K562 (cell line): Measurements from ENCODE around the gene BEST2. TPM values are rescaled to one million over a fixed set of nuclear protein-coding genes. Genes with fewer than 3 reads are reported as not detected.

ENCODE experiments used
- CBFA2T2 ChIP-seq: fragments of 450-650 bp; conservative IDR thresholded peaks from 2 replicates; pipeline ENCODE4 v1.6.1; 2017; ENCODE audit warnings: mild to moderate bottlenecking
- CBX1 ChIP-seq: sonication (generic); IDR thresholded peaks from 2 replicates; pipeline ENCODE4 v1.6.1; 2016; ENCODE audit warnings: antibody characterized with exemption, low read depth, mild to moderate bottlenecking
- CBX3 ChIP-seq, 2 experiments: IDR thresholded peaks; 1 replicate in 1 of 2; 2 replicates in 1 of 2; pipeline ENCODE4 v1.6.1; 2012; ENCODE audit warnings: inconsistent platforms in 2 of 2, low read length in 2 of 2, borderline replicate concordance in 1 of 2, control low read depth in 1 of 2
- CREB1 ChIP-seq, 2 experiments: sonication (generic) in 1 of 2; formaldehyde crosslinking in 1 of 2; IDR thresholded peaks; 2 replicates each; pipeline versions ENCODE4 v1.6.1 to v1.8.0; 2012 to 2022; ENCODE audit warnings: inconsistent platforms in 1 of 2, mild to moderate bottlenecking in 1 of 2, missing genetic modification reagents in 1 of 2, moderate library complexity in 1 of 2
- DIDO1 ChIP-seq: fragments of 450-650 bp; IDR thresholded peaks from 2 replicates; pipeline ENCODE4 v1.6.1; 2016; ENCODE audit warnings: low read depth, missing biosample characterization, missing genetic modification characterization
- EHMT2 ChIP-seq: fragments of 450-650 bp; IDR thresholded peaks from 2 replicates; pipeline ENCODE4 v1.6.1; 2018; ENCODE audit warnings: antibody characterized with exemption
- ELF1 ChIP-seq: fragments of 200-800 bp; sonication (Bioruptor generic); IDR thresholded peaks from 2 replicates; pipeline ENCODE4 v1.6.1; 2016; ENCODE audit warnings: missing genetic modification characterization, missing compliant biosample characterization
- FOXJ3 ChIP-seq: sonication (generic); formaldehyde crosslinking; IDR thresholded peaks from 2 replicates; pipeline ENCODE4 v1.4.0; 2020; ENCODE audit warnings: mild to moderate bottlenecking, missing genetic modification reagents
- FOXP1 ChIP-seq: sonication (generic); formaldehyde crosslinking; IDR thresholded peaks from 2 replicates; pipeline ENCODE4 v1.8.0; 2022; ENCODE audit warnings: mild to moderate bottlenecking, missing genetic modification reagents
- FUS ChIP-seq: fragments of 200-400 bp; formaldehyde crosslinking; optimal IDR thresholded peaks from 2 replicates; pipeline ENCODE3; 2017; ENCODE audit warnings: low read depth, low read length
- KDM2B ChIP-seq: fragments of 250-450 bp; sonication (Bioruptor Pico); IDR thresholded peaks from 2 replicates; pipeline ENCODE4 v1.8.0; 2021; ENCODE audit warnings: mild to moderate bottlenecking, moderate library complexity
- OTX1 ChIP-seq: fragments of 450-650 bp; formaldehyde crosslinking; IDR thresholded peaks from 2 replicates; pipeline ENCODE4 v1.4.0; 2022; ENCODE audit warnings: mild to moderate bottlenecking
- PRMT5 ChIP-seq: sonication (generic); formaldehyde crosslinking; IDR thresholded peaks from 2 replicates; pipeline ENCODE4 v1.5.0; 2020; ENCODE audit warnings: missing genetic modification reagents
- RAD21 ChIP-seq, 2 experiments: fragments of 250-450 bp in 1 of 2; fragments of 450-650 bp in 1 of 2; sonication (Bioruptor Pico) in 1 of 2; formaldehyde crosslinking in 1 of 2; IDR thresholded peaks in 1 of 2; conservative IDR thresholded peaks in 1 of 2; 2 replicates each; pipeline versions ENCODE4 v1.4.0 to v1.8.0; 2020 to 2022; ENCODE audit warnings: mild to moderate bottlenecking in 2 of 2, moderate library complexity in 1 of 2
- RBM34 ChIP-seq: fragments of 200-400 bp; formaldehyde crosslinking; IDR thresholded peaks from 2 replicates; pipeline ENCODE4 v1.6.1; 2018; ENCODE audit warnings: low read length, borderline replicate concordance; ENCODE audit not compliant: insufficient read depth
- SIX5 ChIP-seq, 2 experiments: IDR thresholded peaks; 2 replicates each; pipeline ENCODE4 v1.6.1; 2011; ENCODE audit warnings: low read length in 2 of 2, borderline replicate concordance in 1 of 2, low read depth in 1 of 2, mild to moderate bottlenecking in 1 of 2, moderate library complexity in 1 of 2; ENCODE audit not compliant: insufficient read depth in 1 of 2
- SMARCB1 ChIP-seq: IDR thresholded peaks from 2 replicates; pipeline ENCODE4 v1.6.1; 2011; ENCODE audit warnings: improper control_type of control experiment, low read depth; ENCODE audit not compliant: insufficient read length
- STAT5A ChIP-seq: IDR thresholded peaks from 2 replicates; pipeline ENCODE4 v1.6.1; 2012; ENCODE audit warnings: low read length, inconsistent platforms, borderline replicate concordance
- ZFP30 ChIP-seq: fragments of 250-450 bp; sonication (Bioruptor Pico); IDR thresholded peaks from 2 replicates; pipeline ENCODE4 v1.8.0; 2022; ENCODE audit warnings: moderate library complexity, mild to moderate bottlenecking, inconsistent platforms, borderline replicate concordance
- ZNF197 ChIP-seq: fragments of 200-800 bp; sonication (Bioruptor generic); IDR thresholded peaks from 2 replicates; pipeline ENCODE4 v1.6.1; 2016; ENCODE audit warnings: low read depth, missing genetic modification characterization, missing compliant biosample characterization
- ZNF263 ChIP-seq: sonication (generic); formaldehyde crosslinking; IDR thresholded peaks from 2 replicates; pipeline ENCODE4 v1.8.0; 2022; ENCODE audit warnings: mild to moderate bottlenecking, missing genetic modification reagents, borderline replicate concordance
- ZNF431 ChIP-seq: sonication (generic); formaldehyde crosslinking; IDR thresholded peaks from 2 replicates; pipeline ENCODE4 v1.8.0; 2022; ENCODE audit warnings: mild to moderate bottlenecking, missing genetic modification reagents
- polyA plus RNA-seq, 8 experiments: library from polyadenylated mRNA; depleted of rRNA in 4 of 8; stranded (reverse) in 5 of 8; unstranded in 3 of 8; fragments of >200 nt; fragmentation: Nextera tagmentation in 2 of 8; fragmentation: Illumina TruSeq in 1 of 8; extraction: Ambion mirVana in 2 of 8; extraction: Trizol in 1 of 8; gene quantifications; 2 replicates each; pipeline versions ENCODE4 v1.2.1 to v1.2.3, GENCODE V29; 2011 to 2014; ENCODE audit warnings: inconsistent platforms in 1 of 8, missing spikeins in 1 of 8
- total RNA-seq, 7 experiments: library from RNA; depleted of rRNA in 6 of 7; stranded (reverse); fragments of >200 nt in 6 of 7; fragmentation: Illumina TruSeq in 2 of 7; extraction: Trizol in 2 of 7; gene quantifications; 2 replicates each; pipeline versions ENCODE4 v1.2.1 to v1.2.3, GENCODE V29; 2011 to 2021; ENCODE audit warnings: low replicate concordance in 1 of 7
- TF ChIP-seq, protein P1 (sequence below): fragments of 250-450 bp; sonication (Bioruptor Pico); IDR thresholded peaks from 2 replicates; pipeline ENCODE4 v1.5.0; 2022; ENCODE audit warnings: mild to moderate bottlenecking
- TF ChIP-seq, protein P2 (sequence below): fragments of 250-450 bp; sonication (Bioruptor Pico); IDR thresholded peaks from 2 replicates; pipeline ENCODE4 v1.6.1; 2021; ENCODE audit warnings: mild to moderate bottlenecking
- TF ChIP-seq, protein P3 (sequence below), 2 experiments: fragments of 450-650 bp; conservative IDR thresholded peaks; 2 replicates each; pipeline ENCODE4 v1.6.1; 2017; ENCODE audit warnings: mild to moderate bottlenecking in 2 of 2, moderate library complexity in 2 of 2

Gene BEST2
- total and polyA plus RNA-seq, 9 of the 15 experiments (the other 6 are each of a cell fraction or from before 2014, with no cell fraction given): not detected

DNA sequence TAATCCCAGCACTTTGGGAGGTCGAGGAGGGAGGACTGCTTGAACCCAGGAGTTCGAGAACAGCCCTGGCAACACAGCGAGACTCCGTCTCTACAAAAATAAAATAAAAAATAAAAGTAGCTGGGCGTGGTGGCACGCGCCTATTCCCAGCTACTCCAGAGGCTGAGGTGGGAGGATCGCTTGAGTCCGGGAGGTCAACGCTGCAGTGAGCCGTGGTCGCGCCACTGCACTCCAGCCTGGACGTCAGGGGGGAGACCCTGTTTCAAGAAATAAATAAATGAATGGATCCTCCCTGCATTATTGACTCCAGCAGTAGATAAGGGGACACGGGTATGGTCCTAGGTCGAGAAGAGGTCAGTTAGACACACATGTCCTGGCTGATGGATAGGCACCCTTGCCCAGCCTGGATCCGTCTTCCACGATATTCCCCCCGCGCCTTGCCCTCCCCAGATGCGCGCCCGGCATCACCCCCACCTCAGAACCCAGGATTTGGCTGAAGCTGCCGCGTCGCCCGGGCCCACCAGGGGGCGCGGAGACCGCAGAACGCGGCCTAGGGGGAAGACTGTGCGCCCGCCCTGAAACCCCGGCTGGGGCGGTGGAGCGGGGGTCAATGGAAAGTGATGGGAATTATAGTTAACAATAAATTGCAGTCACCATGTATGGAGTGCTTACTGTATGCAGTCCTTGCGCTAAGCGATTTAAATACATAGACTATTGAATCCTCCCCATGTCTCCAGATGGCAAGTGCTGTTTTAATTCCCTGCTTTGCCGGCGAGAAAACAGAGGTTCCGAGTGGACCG, 25.8 kb downstream of the BEST2 start (continued):
- no peak for TF ChIP-seq STAT5A
- TF ChIP-seq FOXP1 (CRISPR knock-in tag): no peak
- TF ChIP-seq, protein P1, sequence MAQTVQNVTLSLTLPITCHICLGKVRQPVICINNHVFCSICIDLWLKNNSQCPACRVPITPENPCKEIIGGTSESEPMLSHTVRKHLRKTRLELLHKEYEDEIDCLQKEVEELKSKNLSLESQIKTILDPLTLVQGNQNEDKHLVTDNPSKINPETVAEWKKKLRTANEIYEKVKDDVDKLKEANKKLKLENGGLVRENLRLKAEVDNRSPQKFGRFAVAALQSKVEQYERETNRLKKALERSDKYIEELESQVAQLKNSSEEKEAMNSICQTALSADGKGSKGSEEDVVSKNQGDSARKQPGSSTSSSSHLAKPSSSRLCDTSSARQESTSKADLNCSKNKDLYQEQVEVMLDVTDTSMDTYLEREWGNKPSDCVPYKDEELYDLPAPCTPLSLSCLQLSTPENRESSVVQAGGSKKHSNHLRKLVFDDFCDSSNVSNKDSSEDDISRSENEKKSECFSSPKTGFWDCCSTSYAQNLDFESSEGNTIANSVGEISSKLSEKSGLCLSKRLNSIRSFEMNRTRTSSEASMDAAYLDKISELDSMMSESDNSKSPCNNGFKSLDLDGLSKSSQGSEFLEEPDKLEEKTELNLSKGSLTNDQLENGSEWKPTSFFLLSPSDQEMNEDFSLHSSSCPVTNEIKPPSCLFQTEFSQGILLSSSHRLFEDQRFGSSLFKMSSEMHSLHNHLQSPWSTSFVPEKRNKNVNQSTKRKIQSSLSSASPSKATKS (CRISPR knock-in tag): no peak
- TF ChIP-seq CBX1: no peak
- no peak for TF ChIP-seq PRMT5 (CRISPR knock-in tag)
- TF ChIP-seq SIX5 (IDR thresholded peaks at IDR 0.05; ENCODE audit: borderline replicate concordance in 1 of 2, insufficient read depth in 1 of 2, low read depth in 1 of 2, low read length in 2 of 2): no peak
- TF ChIP-seq RAD21 (CRISPR knock-in tag; conservative IDR thresholded peaks at IDR 0.05 in 1 of 2, IDR thresholded peaks at IDR 0.05 in 1 of 2): peak; percentile 93 to 94
- peak; percentile 33; the same call in 1 of the 2 replicates for TF ChIP-seq CREB1 (IDR thresholded peaks at IDR 0.05)
- peak; percentile 82 for TF ChIP-seq CREB1 (CRISPR knock-in tag; IDR thresholded peaks at IDR 0.05)
- TF ChIP-seq EHMT2: no peak
- TF ChIP-seq, protein P2, sequence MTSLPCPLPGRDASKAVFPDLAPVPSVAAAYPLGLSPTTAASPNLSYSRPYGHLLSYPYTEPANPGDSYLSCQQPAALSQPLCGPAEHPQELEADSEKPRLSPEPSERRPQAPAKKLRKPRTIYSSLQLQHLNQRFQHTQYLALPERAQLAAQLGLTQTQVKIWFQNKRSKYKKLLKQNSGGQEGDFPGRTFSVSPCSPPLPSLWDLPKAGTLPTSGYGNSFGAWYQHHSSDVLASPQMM (CRISPR knock-in tag): no peak
- no peak for TF ChIP-seq OTX1 (CRISPR knock-in tag)
- no peak for TF ChIP-seq KDM2B (CRISPR knock-in tag)
- TF ChIP-seq SMARCB1: no peak
- TF ChIP-seq ZNF197 (CRISPR knock-in tag): no peak
- TF ChIP-seq FUS: no peak
- TF ChIP-seq ZNF263 (CRISPR knock-in tag): no peak
- 0 out of 3 replicates have a peak, but pooled peaks of 1 of the 2 experiments have one; percentile 43 for TF ChIP-seq CBX3 (IDR thresholded peaks at IDR 0.05; ENCODE audit: borderline replicate concordance in 1 of 2, low read length in 2 of 2)
- no peak for TF ChIP-seq FOXJ3
- no peak for TF ChIP-seq CBFA2T2
- TF ChIP-seq ELF1 (tag): no peak
- TF ChIP-seq, protein P3, sequence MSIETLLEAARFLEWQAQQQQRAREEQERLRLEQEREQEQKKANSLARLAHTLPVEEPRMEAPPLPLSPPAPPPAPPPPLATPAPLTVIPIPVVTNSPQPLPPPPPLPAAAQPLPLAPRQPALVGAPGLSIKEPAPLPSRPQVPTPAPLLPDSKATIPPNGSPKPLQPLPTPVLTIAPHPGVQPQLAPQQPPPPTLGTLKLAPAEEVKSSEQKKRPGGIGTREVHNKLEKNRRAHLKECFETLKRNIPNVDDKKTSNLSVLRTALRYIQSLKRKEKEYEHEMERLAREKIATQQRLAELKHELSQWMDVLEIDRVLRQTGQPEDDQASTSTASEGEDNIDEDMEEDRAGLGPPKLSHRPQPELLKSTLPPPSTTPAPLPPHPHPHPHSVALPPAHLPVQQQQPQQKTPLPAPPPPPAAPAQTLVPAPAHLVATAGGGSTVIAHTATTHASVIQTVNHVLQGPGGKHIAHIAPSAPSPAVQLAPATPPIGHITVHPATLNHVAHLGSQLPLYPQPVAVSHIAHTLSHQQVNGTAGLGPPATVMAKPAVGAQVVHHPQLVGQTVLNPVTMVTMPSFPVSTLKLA (conservative IDR thresholded peaks at IDR 0.05): peak; percentile 37 to 65; a peak in 3 of 4 replicates
- no peak for TF ChIP-seq RBM34
- TF ChIP-seq ZFP30 (CRISPR knock-in tag): no peak
- TF ChIP-seq DIDO1 (tag): no peak
- no peak for TF ChIP-seq ZNF431 (CRISPR knock-in tag)
